HG02840 (cell line): ENCODE measurements around the gene SLC16A1.
"Not testable (repeated sequence)": the region's sequence is repeated elsewhere in the genome, so short reads cannot be mapped to it uniquely, and the experiment has no call there.

Source experiments
- ATAC-seq: cut with Tn5 transposase; IDR thresholded peaks from one replicate; pipeline ENCODE4 v1.9.1; 2021; ENCODE audit warnings: mild to moderate bottlenecking, moderate library complexity, moderate number of reproducible peaks; ENCODE audit not compliant: unreplicated experiment, low FRiP score

The SLC16A1 gene

GRCh38 chr1:112955773-112956543 is at the start of gene SLC16A1:
Gene SLC16A1, minus strand, starts transcription at chr1:112956196. Its CDS starts 26,888 bp downstream, at chr1:112929308.
- peak; percentile 68 for ATAC-seq

GRCh38 chr1:113003751-113004690 is 48.0 kb upstream of the SLC16A1 start:
- ATAC-seq: no peak

GRCh38 chr1:113002297-113002696 is 46.3 kb upstream of the SLC16A1 start:
- ATAC-seq: no peak

GRCh38 chr1:112998592-112999235 is 42.7 kb upstream of the SLC16A1 start:
- ATAC-seq: no peak

GRCh38 chr1:112997781-112998180 is 41.8 kb upstream of the SLC16A1 start:
- ATAC-seq: no peak

- no peak for ATAC-seq
Observed at GRCh38 chr1:112995890-112996289, 39.9 kb upstream of the SLC16A1 start.

GRCh38 chr1:112995021-112995420 is 39.0 kb upstream of the SLC16A1 start:
- ATAC-seq: not testable (repeated sequence)

GRCh38 chr1:112992780-112993179 is 36.8 kb upstream of the SLC16A1 start:
- no peak for ATAC-seq

GRCh38 chr1:112991402-112992120 is 35.6 kb upstream of the SLC16A1 start:
- ATAC-seq: no peak

- no peak for ATAC-seq
Observed at GRCh38 chr1:112990271-112990670, 34.3 kb upstream of the SLC16A1 start.

- ATAC-seq: no peak
Observed at GRCh38 chr1:112988367-112988766, 32.4 kb upstream of the SLC16A1 start.

GRCh38 chr1:112985123-112985522 is 29.1 kb upstream of the SLC16A1 start:
- peak; percentile 63 for ATAC-seq

GRCh38 chr1:112983537-112984131 is 27.6 kb upstream of the SLC16A1 start:
- ATAC-seq: no peak

GRCh38 chr1:112982853-112983536 is 27.0 kb upstream of the SLC16A1 start:
- no peak for ATAC-seq

GRCh38 chr1:112982328-112982727 is 26.3 kb upstream of the SLC16A1 start:
- ATAC-seq: no peak

- ATAC-seq: not testable (repeated sequence)
Observed at GRCh38 chr1:112981834-112982233, 25.8 kb upstream of the SLC16A1 start.

- no peak for ATAC-seq
Observed at GRCh38 chr1:112981426-112981825, 25.4 kb upstream of the SLC16A1 start.

- ATAC-seq: no peak
Observed at GRCh38 chr1:112975336-112975735, 19.3 kb upstream of the SLC16A1 start.

GRCh38 chr1:112974646-112975045 is 18.6 kb upstream of the SLC16A1 start:
- no peak for ATAC-seq
